ENCODE measurements around the gene PXDN. TPM values are rescaled to one million over a fixed set of nuclear protein-coding genes. Genes with fewer than 3 reads are reported as not detected.
"Not testable (repeated sequence)": the region's sequence is repeated elsewhere in the genome, so short reads cannot be mapped to it uniquely, and the experiment has no call there.

Gene PXDN
- total and polyA plus RNA-seq, 8 donors, result 3.3 to 71.6 (median 28.0) TPM

DNA sequence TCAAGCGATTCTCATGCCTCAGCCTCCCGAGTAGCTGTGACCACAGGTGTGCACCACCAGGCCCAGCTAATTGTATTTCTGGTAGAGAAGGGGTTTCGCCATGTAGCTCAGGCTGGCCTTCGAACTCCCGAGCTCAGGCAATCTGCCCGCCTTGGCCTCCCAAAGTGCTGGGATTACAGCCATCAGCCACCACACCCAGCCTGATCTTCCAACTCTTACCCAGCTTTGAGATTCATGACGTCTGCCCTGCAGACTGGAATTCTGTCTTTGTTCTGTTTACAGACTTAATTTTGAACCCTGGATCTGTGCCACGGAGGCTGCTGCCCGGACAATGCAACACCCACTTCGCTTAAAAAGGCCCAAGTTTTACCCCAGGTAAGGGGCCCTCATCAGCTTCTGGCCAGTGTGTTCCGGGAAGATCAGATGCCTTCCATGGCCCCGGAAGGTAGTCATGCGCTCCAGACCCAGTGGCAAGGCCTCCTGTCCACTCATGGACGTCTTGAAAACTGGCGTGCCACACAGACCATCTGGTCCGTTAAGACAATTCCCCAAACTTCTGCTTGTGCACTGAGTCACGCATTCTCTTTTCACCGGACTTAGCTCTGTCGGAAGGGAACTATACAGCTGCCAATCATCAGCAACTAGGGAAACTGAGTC lies 5.5 kb downstream of the PXDN start:
- intact Hi-C loops (cut with DNase I; ENCODE audit: low total_unique reads), result no loop called here
- H3K36me3 ChIP-seq, result no peaks in the 10 kb centered on the region
- peaks cover 0 to 21% (median 10%) of the 10 kb centered on the region in 3 donors for H3K27me3 ChIP-seq
- TF ChIP-seq POLR2AphosphoS5 (IDR thresholded peaks at IDR 0.05), result no peak
- no peak for TF ChIP-seq EP300 (IDR thresholded peaks at IDR 0.05)
- TF ChIP-seq POLR2A (IDR thresholded peaks at IDR 0.05), result no peak
- TF ChIP-seq, protein P1, sequence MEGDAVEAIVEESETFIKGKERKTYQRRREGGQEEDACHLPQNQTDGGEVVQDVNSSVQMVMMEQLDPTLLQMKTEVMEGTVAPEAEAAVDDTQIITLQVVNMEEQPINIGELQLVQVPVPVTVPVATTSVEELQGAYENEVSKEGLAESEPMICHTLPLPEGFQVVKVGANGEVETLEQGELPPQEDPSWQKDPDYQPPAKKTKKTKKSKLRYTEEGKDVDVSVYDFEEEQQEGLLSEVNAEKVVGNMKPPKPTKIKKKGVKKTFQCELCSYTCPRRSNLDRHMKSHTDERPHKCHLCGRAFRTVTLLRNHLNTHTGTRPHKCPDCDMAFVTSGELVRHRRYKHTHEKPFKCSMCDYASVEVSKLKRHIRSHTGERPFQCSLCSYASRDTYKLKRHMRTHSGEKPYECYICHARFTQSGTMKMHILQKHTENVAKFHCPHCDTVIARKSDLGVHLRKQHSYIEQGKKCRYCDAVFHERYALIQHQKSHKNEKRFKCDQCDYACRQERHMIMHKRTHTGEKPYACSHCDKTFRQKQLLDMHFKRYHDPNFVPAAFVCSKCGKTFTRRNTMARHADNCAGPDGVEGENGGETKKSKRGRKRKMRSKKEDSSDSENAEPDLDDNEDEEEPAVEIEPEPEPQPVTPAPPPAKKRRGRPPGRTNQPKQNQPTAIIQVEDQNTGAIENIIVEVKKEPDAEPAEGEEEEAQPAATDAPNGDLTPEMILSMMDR (IDR thresholded peaks at IDR 0.05), result no peak
- peaks cover 0 to 9% (median 4%) of the 10 kb centered on the region in 4 donors for H3K9me3 ChIP-seq
- H3K27ac ChIP-seq, result peak overlapping the region in 4 of 5 donors; percentile 50 to 98 (median 74)
- DNase-seq, result no peak
- WGBS, 5 donors, result 73 to 83% (median 79%) methylated on average over 19 of the region's 19 CpGs
- H3K4me1 ChIP-seq, result peaks cover 0 to 55% (median 20%) of the 10 kb centered on the region in 4 donors
- no peak overlapping the region for H3K4me3 ChIP-seq

DNA sequence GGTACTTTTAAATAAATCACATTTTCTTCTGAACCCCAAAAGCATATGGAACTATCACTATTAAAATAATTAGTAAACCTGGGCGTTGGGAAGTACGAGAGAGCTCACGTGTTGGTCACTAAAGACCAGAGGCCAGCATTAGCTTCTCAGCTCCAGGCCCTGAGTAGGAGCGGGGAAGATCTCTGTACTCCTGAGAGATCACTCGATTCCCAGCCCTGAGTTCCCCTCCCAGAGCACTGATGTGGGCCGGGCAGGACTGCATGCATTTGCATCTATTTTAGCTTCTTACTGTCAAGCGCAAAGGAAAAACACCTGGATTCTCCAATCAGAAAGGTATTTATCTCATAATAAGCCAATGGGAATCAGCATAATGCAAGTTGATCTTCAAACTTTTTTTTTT lies 6.2 kb downstream of the PXDN start:
- H3K27ac ChIP-seq, result peak overlapping the region in 3 of 5 donors; percentile 72 to 98 (median 77)
- H3K9me3 ChIP-seq, result peaks cover 0 to 9% (median 4%) of the 10 kb centered on the region in 4 donors
- WGBS, 5 donors, result 80 to 86% (median 81%) methylated on average over 7 of the region's 7 CpGs
- H3K36me3 ChIP-seq, result no peaks in the 10 kb centered on the region
- TF ChIP-seq, protein P1 (IDR thresholded peaks at IDR 0.05), result no peak
- no peak for TF ChIP-seq POLR2AphosphoS5 (IDR thresholded peaks at IDR 0.05)
- no peak for TF ChIP-seq POLR2A (IDR thresholded peaks at IDR 0.05)
- no peak for TF ChIP-seq EP300 (IDR thresholded peaks at IDR 0.05)
- H3K4me1 ChIP-seq, result peaks cover 0 to 51% (median 18%) of the 10 kb centered on the region in 4 donors
- no peak for DNase-seq
- intact Hi-C loops (cut with DNase I; ENCODE audit: low total_unique reads), result no loop called here
- H3K4me3 ChIP-seq, result no peak overlapping the region
- peaks cover 0 to 15% (median 7%) of the 10 kb centered on the region in 3 donors for H3K27me3 ChIP-seq

DNA sequence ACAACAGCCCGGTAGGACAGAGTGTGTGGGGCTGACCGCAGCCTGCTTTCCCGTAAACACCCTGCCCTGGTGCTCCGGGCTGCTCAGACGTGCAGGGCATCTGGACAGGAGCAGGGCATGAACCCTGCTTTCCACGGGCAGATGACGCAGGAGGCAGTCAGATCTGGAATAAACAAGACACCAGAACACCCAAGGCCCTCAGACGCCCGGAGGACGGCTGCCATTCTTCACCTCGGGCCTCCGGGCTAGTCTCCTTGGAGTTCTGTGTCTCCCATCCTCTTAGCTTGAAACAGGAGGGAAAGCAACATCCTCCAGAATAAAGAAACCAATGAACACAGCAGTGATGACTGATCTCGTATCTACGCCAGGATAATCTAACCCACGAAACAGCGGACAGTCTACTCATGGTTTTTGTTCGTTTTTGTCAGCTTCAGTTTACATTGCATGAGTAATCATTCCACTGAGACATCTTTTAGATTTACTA lies 7.3 kb downstream of the PXDN start:
- Histone ChIP-seq H3K4me1 (peaks cover 0 to 46% (median 18%) of the 10 kb centered on the region in 4 donors), H3K27me3 (peaks cover 0 to 3% (median 0%) of the 10 kb centered on the region in 3 donors), H3K36me3 (no peaks in the 10 kb centered on the region), H3K9me3 (peaks cover 0 to 9% (median 4%) of the 10 kb centered on the region in 4 donors), H3K4me3 (no peak overlapping the region), H3K27ac (peak overlapping the region; percentile 20 to 98 (median 72))
- DNase-seq, result no peak
- intact Hi-C loops (cut with DNase I; ENCODE audit: low total_unique reads), result no loop called here
- TF ChIP-seq, protein P1 (IDR thresholded peaks at IDR 0.05), result no peak
- TF ChIP-seq EP300 (IDR thresholded peaks at IDR 0.05), result peak; percentile 91
- peak in 1 of 3 donors; percentile 41 for TF ChIP-seq POLR2AphosphoS5 (IDR thresholded peaks at IDR 0.05)
- TF ChIP-seq POLR2A (IDR thresholded peaks at IDR 0.05), result no peak
- whole genome bisulfite sequencing, 5 donors, result 61 to 81% (median 77%) methylated on average over 17 of the region's 17 CpGs

DNA sequence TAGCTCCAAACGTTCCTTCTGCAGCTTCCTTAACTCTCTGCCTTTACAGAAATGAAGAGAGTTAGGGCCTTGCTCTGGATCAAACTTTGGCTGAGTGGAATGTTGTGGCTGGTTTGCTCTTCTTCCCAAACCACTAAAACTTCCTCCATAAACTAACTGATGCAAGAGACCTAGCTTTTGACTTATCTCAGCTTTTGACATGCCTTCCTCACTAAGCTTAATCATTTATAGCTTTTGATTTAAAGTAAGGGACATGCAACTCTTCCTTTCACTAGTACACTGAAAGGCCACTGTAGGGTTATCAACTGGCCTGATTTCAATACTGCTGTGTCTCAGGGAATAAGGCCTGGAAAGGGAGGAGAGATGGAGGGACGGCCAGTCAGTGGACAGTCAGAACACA lies 8.3 kb downstream of the PXDN start:
- peak overlapping the region in 4 of 5 donors; percentile 20 to 98 (median 74) for H3K27ac ChIP-seq
- TF ChIP-seq, protein P1 (IDR thresholded peaks at IDR 0.05), result no peak
- no peak for TF ChIP-seq POLR2A (IDR thresholded peaks at IDR 0.05)
- no peak for TF ChIP-seq EP300 (IDR thresholded peaks at IDR 0.05)
- H3K9me3 ChIP-seq, result peaks cover 0 to 9% (median 4%) of the 10 kb centered on the region in 4 donors
- no peak for DNase-seq
- intact Hi-C loops (cut with DNase I; ENCODE audit: low total_unique reads), result no loop called here
- H3K4me1 ChIP-seq, result peaks cover 0 to 53% (median 27%) of the 10 kb centered on the region in 4 donors
- no peaks in the 10 kb centered on the region for H3K36me3 ChIP-seq
- no peak overlapping the region for H3K4me3 ChIP-seq
- WGBS, 5 donors, result 52 to 63% (median 56%) methylated on average over 2 of the region's 2 CpGs
- H3K27me3 ChIP-seq, result no peaks in the 10 kb centered on the region

DNA sequence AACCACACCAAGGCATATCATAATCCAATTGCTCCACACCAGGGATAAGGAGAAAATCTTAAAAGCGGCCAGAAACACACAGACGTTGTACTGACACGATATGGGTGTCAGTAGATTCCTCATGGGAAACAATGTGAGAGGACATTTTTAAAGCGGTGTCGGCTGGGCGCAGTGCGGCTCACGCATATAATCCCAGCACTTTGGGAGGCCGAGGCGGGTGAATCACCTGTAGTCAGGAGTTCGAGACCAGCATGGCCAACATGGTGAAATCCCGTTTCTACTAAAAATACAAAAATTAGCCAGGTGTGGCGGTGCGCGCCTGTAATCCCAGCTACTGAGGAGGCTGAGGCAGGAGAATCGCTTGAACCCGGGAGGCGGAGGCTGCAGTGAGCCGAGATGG lies 11.0 kb downstream of the PXDN start:
- Histone ChIP-seq H3K27ac (peak overlapping the region in 1 of 5 donors; percentile 32), H3K4me1 (peaks cover 2 to 57% (median 38%) of the 10 kb centered on the region in 4 donors)
- H3K27me3 ChIP-seq; H3K36me3 ChIP-seq; H3K4me3 ChIP-seq; H3K9me3 ChIP-seq; intact Hi-C loops (cut with DNase I; ENCODE audit: low total_unique reads): not testable (repeated sequence)
- DNase-seq, result peak in 1 of 2 donors; percentile 24
- WGBS, 5 donors, result 92 to 95% (median 94%) methylated on average over 19 of the region's 19 CpGs

Measured in stomach (tissue), 9 donors.